K562 (cell line): ENCODE measurements around the gene AGO3. TPM values are rescaled to one million over a fixed set of nuclear protein-coding genes. Genes with fewer than 3 reads are reported as not detected.
A peak's percentile ranks its signal among the peaks of the same experiment; 100 is the strongest.

ENCODE experiments used
- ATAC-seq: fragments of 200-7000 bp; cut with Tn5 transposase; 3 replicates; pipeline ENCODE4 v1.9.1; 2020; ENCODE audit warnings: moderate library complexity
- BruUV-seq: library from RNA; stranded (reverse); fragments of 400-500 nt; replicated peaks from 2 replicates; lab custom pipeline; 2021; lab: Mats Ljungman, UMichigan
- CTCF ChIA-PET: fragments of 300-600 bp; formaldehyde crosslinking; extraction: SDS; loops from one replicate; lab custom pipeline; 2021; ENCODE audit warnings: low intra/inter-chr PET ratio; lab: Yijun Ruan, JAX
- POLR2A ChIA-PET: fragments of 300-600, 350-650 bp; sonication (Branson Sonifier 250); formaldehyde crosslinking; extraction: SDS; loops from one replicate; lab custom pipeline; 2021; ENCODE audit warnings: antibody characterized with exemption, inconsistent platforms; lab: Yijun Ruan, JAX
- DNase-seq, 4 experiments: peaks; one replicate each; pipeline versions ENCODE4 v3.0.0 to v3.0.0-alpha.2; 2011 to 2018; ENCODE audit warnings: low spot score in 3 of 4, mixed read lengths in 3 of 4; ENCODE audit errors: extremely low read depth in 1 of 4
- FAIRE-seq: peaks from 2 replicates; lab custom pipeline; 2011; peaks lifted over from hg19 to GRCh38; lab: Jason Lieb, UNC
- H2AFZ ChIP-seq: 2 replicates; pipeline ENCODE4 v1.6.0; 2011; ENCODE audit warnings: low read depth, low read length, control low read depth, inconsistent platforms
- H3K27ac ChIP-seq: fragments of 200-600 bp; 3 replicates; pipeline ENCODE4 v1.8.0; 2011; ENCODE audit warnings: low read depth, mild to moderate bottlenecking, control low read depth, inconsistent platforms, low read length, moderate library complexity, mixed read lengths; ENCODE audit errors: extremely low read depth
- H3K27me3 ChIP-seq, 2 experiments: fragments of 300-600 bp in 1 of 2; 2 replicates in 1 of 2; 3 replicates in 1 of 2; pipeline versions ENCODE4 v1.6.0 to v1.8.0; 2011; ENCODE audit warnings: inconsistent platforms in 2 of 2, low read length in 2 of 2, mild to moderate bottlenecking in 1 of 2, mixed read lengths in 1 of 2, moderate library complexity in 1 of 2; ENCODE audit not compliant: control insufficient read depth in 2 of 2, insufficient read depth in 2 of 2
- H3K36me3 ChIP-seq: fragments of 300-600 bp; 3 replicates; pipeline ENCODE4 v1.8.0; 2011; ENCODE audit warnings: mild to moderate bottlenecking, low read length, inconsistent platforms; ENCODE audit not compliant: control insufficient read depth, insufficient read depth
- H3K4me1 ChIP-seq, 2 experiments: fragments of 200-600 bp in 1 of 2; replicated peaks in 1 of 2; 2 replicates in 1 of 2; 3 replicates in 1 of 2; pipeline versions ENCODE4 v1.5.1 to v1.8.0; 2011; ENCODE audit warnings: inconsistent platforms in 2 of 2, low read length in 2 of 2, mild to moderate bottlenecking in 1 of 2, mixed read lengths in 1 of 2, moderate library complexity in 1 of 2; ENCODE audit not compliant: control insufficient read depth in 2 of 2, insufficient read depth in 2 of 2
- H3K4me2 ChIP-seq: 2 replicates; pipeline ENCODE4 v1.6.1; 2011; ENCODE audit warnings: low read length, control low read depth, inconsistent platforms, mixed read lengths; ENCODE audit not compliant: insufficient read depth
- H3K4me3 ChIP-seq: fragments of 200-600 bp; sonication (generic), shearing (Covaris generic); 2 replicates; pipeline ENCODE4 v1.5.1; 2016; ENCODE audit warnings: control low read depth, inconsistent platforms
- H3K79me2 ChIP-seq: fragments of 200-600 bp; 3 replicates; pipeline ENCODE4 v1.8.0; 2011; ENCODE audit warnings: low read length, inconsistent platforms; ENCODE audit not compliant: control insufficient read depth, insufficient read depth
- H3K9ac ChIP-seq, 2 experiments: 2 replicates each; pipeline versions ENCODE4 v1.6.0 to v1.6.1; 2011; ENCODE audit warnings: low read depth in 2 of 2, low read length in 2 of 2, control low read depth in 1 of 2, inconsistent platforms in 1 of 2, mild to moderate bottlenecking in 1 of 2, mixed read lengths in 1 of 2; ENCODE audit not compliant: insufficient read depth in 1 of 2
- H3K9me1 ChIP-seq: one replicate; pipeline ENCODE4 v1.6.0; 2011; ENCODE audit warnings: inconsistent platforms, mild to moderate bottlenecking, low read length, moderate library complexity; ENCODE audit not compliant: control insufficient read depth, insufficient read depth
- H3K9me3 ChIP-seq: replicated peaks from 2 replicates; pipeline ENCODE4 v1.5.1; 2011; ENCODE audit warnings: low read depth, low read length, inconsistent platforms; ENCODE audit not compliant: control insufficient read depth, insufficient read depth
- H4K20me1 ChIP-seq: replicated peaks from 2 replicates; pipeline ENCODE4 v1.6.1; 2011; ENCODE audit warnings: low read length, inconsistent platforms, mixed read lengths; ENCODE audit not compliant: control insufficient read depth, insufficient read depth
- BRD4 ChIP-seq: fragments of 200-600 bp; sonication (generic); IDR thresholded peaks from 2 replicates; pipeline ENCODE4 v1.6.1; 2017; ENCODE audit warnings: inconsistent platforms
- DPF2 ChIP-seq: fragments of 450-650 bp; IDR thresholded peaks from 2 replicates; pipeline ENCODE4 v1.6.1; 2016
- EGR1 ChIP-seq: fragments of 450-650 bp; conservative IDR thresholded peaks from 2 replicates; pipeline ENCODE4 v1.6.1; 2017; ENCODE audit warnings: mild to moderate bottlenecking
- GABPA ChIP-seq: fragments of 200-800 bp; sonication (Bioruptor generic); conservative IDR thresholded peaks from 2 replicates; pipeline ENCODE4 v1.6.1; 2016; ENCODE audit warnings: low read depth, missing genetic modification characterization, missing compliant biosample characterization
- HMGN3 ChIP-seq: IDR thresholded peaks from 2 replicates; pipeline ENCODE4 v1.6.1; 2011; ENCODE audit warnings: borderline replicate concordance, low read depth, mild to moderate bottlenecking, mixed read lengths, low read length; ENCODE audit not compliant: insufficient read length; ENCODE audit errors: extremely low read depth
- KAT7 ChIP-seq: sonication (generic); formaldehyde crosslinking; IDR thresholded peaks from 2 replicates; pipeline ENCODE4 v1.8.0; 2022; ENCODE audit warnings: missing genetic modification reagents, mild to moderate bottlenecking, borderline replicate concordance
- MIER1 ChIP-seq: fragments of 450-650 bp; IDR thresholded peaks from 2 replicates; pipeline ENCODE4 v1.6.1; 2016; ENCODE audit warnings: antibody characterized with exemption, mild to moderate bottlenecking, low read depth
- NR2C1 ChIP-seq, 2 experiments: fragments of 450-650 bp; IDR thresholded peaks; 2 replicates each; pipeline ENCODE4 v1.6.1; 2017; ENCODE audit warnings: mild to moderate bottlenecking in 2 of 2, antibody characterized with exemption in 1 of 2, inconsistent platforms in 1 of 2, missing compliant biosample characterization in 1 of 2, missing genetic modification characterization in 1 of 2
- NR2C2 ChIP-seq, 2 experiments: fragments of 200-800 bp in 1 of 2; sonication (Bioruptor generic) in 1 of 2; sonication (generic) in 1 of 2; formaldehyde crosslinking in 1 of 2; IDR thresholded peaks; 2 replicates each; pipeline versions ENCODE4 v1.6.1 to v1.8.0; 2016 to 2022; ENCODE audit warnings: mild to moderate bottlenecking in 1 of 2, missing compliant biosample characterization in 1 of 2, missing genetic modification characterization in 1 of 2, missing genetic modification reagents in 1 of 2
- PHF8 ChIP-seq: fragments of 200-600 bp; sonication (generic); IDR thresholded peaks from 2 replicates; pipeline ENCODE4 v1.6.1; 2012; ENCODE audit warnings: mixed run types, mild to moderate bottlenecking, inconsistent platforms, low read length, moderate library complexity, borderline replicate concordance
- PTBP1 ChIP-seq: fragments of 200-400 bp; formaldehyde crosslinking; IDR thresholded peaks from 2 replicates; pipeline ENCODE4 v1.6.1; 2017; ENCODE audit warnings: low read depth, low read length
- RBM34 ChIP-seq: fragments of 200-400 bp; formaldehyde crosslinking; IDR thresholded peaks from 2 replicates; pipeline ENCODE4 v1.6.1; 2018; ENCODE audit warnings: low read length, borderline replicate concordance; ENCODE audit not compliant: insufficient read depth
- RNF219 ChIP-seq: fragments of 250-450 bp; sonication (Bioruptor Pico); IDR thresholded peaks from 2 replicates; pipeline ENCODE4 v1.5.0; 2022; ENCODE audit warnings: mild to moderate bottlenecking
- RUNX1 ChIP-seq: sonication (generic); IDR thresholded peaks from 2 replicates; pipeline ENCODE4 v1.6.1; 2016; ENCODE audit warnings: antibody characterized with exemption, low read depth
- TAF7 ChIP-seq: fragments of 450-650 bp; IDR thresholded peaks from 2 replicates; pipeline ENCODE4 v1.6.1; 2016; ENCODE audit warnings: missing genetic modification characterization, missing compliant biosample characterization
- ZBTB7A ChIP-seq: IDR thresholded peaks from 2 replicates; pipeline ENCODE4 v1.6.1; 2011; ENCODE audit warnings: low read depth, mild to moderate bottlenecking, low read length, moderate library complexity, borderline replicate concordance; ENCODE audit not compliant: control insufficient read depth
- ZFP36 ChIP-seq: fragments of 150-350 bp; IDR thresholded peaks from 2 replicates; pipeline ENCODE4 v1.6.1; 2018; ENCODE audit warnings: low read length, low read depth; ENCODE audit not compliant: partially characterized antibody
- ZFX ChIP-seq: sonication (generic); formaldehyde crosslinking; IDR thresholded peaks from 2 replicates; pipeline ENCODE4 v1.8.0; 2022; ENCODE audit warnings: mild to moderate bottlenecking, missing genetic modification reagents, moderate library complexity
- WGBS: fragments of 100-300 bp; shearing (Covaris generic); methylation state at CpG from one replicate; pipeline ENCODE4 v1.1.6; 2016; ENCODE audit warnings: low coverage, mixed read lengths; ENCODE audit not compliant: insufficient coverage; ENCODE audit errors: missing lambda C conversion rate; 5-methylcytosine and 5-hydroxymethylcytosine counted together
- in situ Hi-C: fragments of 300-500 bp; cut with MboI; formaldehyde crosslinking; loops from 4 replicates; pipeline ENCODE4 v1.15.0; 2018; ENCODE audit warnings: inconsistent platforms, mixed read lengths
- intact Hi-C: fragments of 100-400 bp; cut with micrococcal nuclease; formaldehyde crosslinking; loops from 2 replicates; pipeline ENCODE4 v1.14.2; 2022
- polyA plus RNA-seq, 8 experiments: library from polyadenylated mRNA; depleted of rRNA in 4 of 8; stranded (reverse) in 5 of 8; unstranded in 3 of 8; fragments of >200 nt; fragmentation: Nextera tagmentation in 2 of 8; fragmentation: Illumina TruSeq in 1 of 8; extraction: Ambion mirVana in 2 of 8; extraction: Trizol in 1 of 8; gene quantifications; 2 replicates each; pipeline versions ENCODE4 v1.2.1 to v1.2.3, GENCODE V29; 2011 to 2014; ENCODE audit warnings: inconsistent platforms in 1 of 8, missing spikeins in 1 of 8
- total RNA-seq, 7 experiments: library from RNA; depleted of rRNA in 6 of 7; stranded (reverse); fragments of >200 nt in 6 of 7; fragmentation: Illumina TruSeq in 2 of 7; extraction: Trizol in 2 of 7; gene quantifications; 2 replicates each; pipeline versions ENCODE4 v1.2.1 to v1.2.3, GENCODE V29; 2011 to 2021; ENCODE audit warnings: low replicate concordance in 1 of 7

AGO3 gene
- total and polyA plus RNA-seq, 9 of the 15 experiments (the other 6 are each of a cell fraction or from before 2014, with no cell fraction given), result 4.5 to 41.5 (median 22.7) TPM

GRCh38 chr1:35882945-35883634 lies 47.8 kb upstream of the AGO3 start, which contains the start of gene AGO1 (continued):
- no peak for TF ChIP-seq RNF219 (CRISPR knock-in tag)
- TF ChIP-seq BRD4, result no peak

- Histone ChIP-seq H3K27me3 (no peaks in the 10 kb centered on the region), H3K9me1 (peaks cover 12% of the 10 kb centered on the region), H4K20me1 (peaks cover 32% of the 10 kb centered on the region), H3K9ac (peak overlapping the region; percentile 74 to 93), H3K9me3 (no peaks in the 10 kb centered on the region), H2AFZ (peak overlapping the region; percentile 56), H3K79me2 (peaks cover 89% of the 10 kb centered on the region), H3K4me3 (peak overlapping the region; percentile 64), H3K4me2 (peak overlapping the region; percentile 91), H3K27ac (peak overlapping the region; percentile 73), H3K36me3 (peaks cover 6% of the 10 kb centered on the region; the same call in 2 of the 3 replicates), H3K4me1 (peaks cover 51 to 75% of the 10 kb centered on the region in 2 experiments)
- ATAC-seq, result peak; percentile 8
- ChIA-PET POLR2A (interaction anchor here (0.6 to 2.7 kb wide), 6 partner anchors 9 to 78 kb away, joined by 3 to 17 read pairs (median 4); no protein-coding TSS in a partner anchor), CTCF (interaction anchor here (0.7 kb wide), 1 partner anchor 84 kb away, joined by 5 read pairs; no protein-coding TSS in a partner anchor)
- WGBS, result 22% methylated on average over 17 of the region's 29 CpGs
- in situ Hi-C loops, result no loop called here
- no TSS peak for BruUV-seq
- intact Hi-C loops, result loop anchor here (1.0 to 10.0 kb wide), 2 partner anchors 48 to 441 kb away; partner anchors contain the start of genes AGO3 and EVA1B
- peak; percentile 81 to 87 (median 84) for DNase-seq
- no peak for FAIRE-seq
- TF ChIP-seq PHF8 (no peak), DPF2 (no peak), NR2C2 (CRISPR knock-in tag; IDR thresholded peaks at IDR 0.05) (no peak), NR2C2 (tag; IDR thresholded peaks at IDR 0.05) (peak; percentile 72), GABPA (no peak), EGR1 (peak; percentile 42; the same call in 1 of the 2 replicates), KAT7 (CRISPR knock-in tag) (0 out of 2 replicates have a peak, but pooled peaks have one; percentile 34), MIER1 (no peak), PTBP1 (0 out of 2 replicates have a peak, but pooled peaks have one; percentile 25), NR2C1 (IDR thresholded peaks at IDR 0.05) (peak; percentile 40; the same call in 1 of the 2 replicates), NR2C1 (tag; IDR thresholded peaks at IDR 0.05) (peak; percentile 60; the same call in 1 of the 2 replicates), TAF7 (tag) (no peak), ZFX (CRISPR knock-in tag) (0 out of 2 replicates have a peak, but pooled peaks have one; percentile 10), ZFP36 (no peak), RUNX1 (no peak), HMGN3 (peak; percentile 22), ZBTB7A (peak; percentile 91), RBM34 (no peak)
Observed at GRCh38 chr1:35883635-35884101, 47.2 kb upstream of the AGO3 start.
